ENCODE data around the gene IRF3. TPM values are rescaled to one million over a fixed set of nuclear protein-coding genes. Genes with fewer than 3 reads are reported as not detected.
"Not testable (repeated sequence)": the region's sequence is repeated elsewhere in the genome, so short reads cannot be mapped to it uniquely, and the experiment has no call there.

IRF3 gene
- total RNA-seq, 2 donors from 2014 or later, result 40.6 to 50.9 TPM

DNA sequence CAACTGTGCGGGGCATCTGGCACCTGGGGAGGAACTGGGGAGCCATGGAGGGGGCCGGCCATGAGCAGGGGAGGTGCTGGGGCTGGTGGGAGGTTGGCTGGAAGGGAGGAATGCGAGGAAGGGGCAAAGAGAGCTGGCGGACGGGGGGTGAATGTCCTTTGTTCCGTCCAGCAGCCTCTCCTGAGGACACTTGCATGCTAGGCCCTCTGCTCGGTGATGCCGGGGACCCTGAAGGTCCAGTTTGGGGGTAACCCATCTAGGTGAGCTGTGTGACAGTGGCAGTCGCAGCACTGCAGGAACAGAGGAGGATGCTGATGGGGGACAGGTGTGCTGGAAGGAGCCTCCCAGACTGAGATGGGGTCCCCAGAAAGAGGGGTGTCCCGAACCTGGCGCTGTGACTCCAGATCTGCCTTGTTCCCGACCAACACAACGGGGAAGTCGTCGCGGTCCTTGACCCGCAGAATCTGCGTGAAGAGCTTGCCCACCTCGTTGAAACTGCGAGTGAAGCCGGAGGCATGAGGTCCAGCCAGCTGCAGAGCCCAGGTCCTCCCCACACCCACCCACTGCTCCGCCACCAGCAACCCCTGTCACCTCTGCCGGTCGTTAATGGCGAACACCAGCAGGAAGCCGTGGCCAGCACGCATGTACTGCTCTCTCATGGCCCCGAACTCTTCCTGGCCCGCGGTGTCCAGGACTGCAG is 29.3 kb downstream of the IRF3 start:
- no peak for DNase-seq (ENCODE audit: low spot score)
- intact Hi-C loops (cut with DNase I), result loop anchor here (5.0 kb wide), 1 partner anchor 44 kb away; the partner anchor contains the start of gene PRR12 (in 2 of the 2)

DNA sequence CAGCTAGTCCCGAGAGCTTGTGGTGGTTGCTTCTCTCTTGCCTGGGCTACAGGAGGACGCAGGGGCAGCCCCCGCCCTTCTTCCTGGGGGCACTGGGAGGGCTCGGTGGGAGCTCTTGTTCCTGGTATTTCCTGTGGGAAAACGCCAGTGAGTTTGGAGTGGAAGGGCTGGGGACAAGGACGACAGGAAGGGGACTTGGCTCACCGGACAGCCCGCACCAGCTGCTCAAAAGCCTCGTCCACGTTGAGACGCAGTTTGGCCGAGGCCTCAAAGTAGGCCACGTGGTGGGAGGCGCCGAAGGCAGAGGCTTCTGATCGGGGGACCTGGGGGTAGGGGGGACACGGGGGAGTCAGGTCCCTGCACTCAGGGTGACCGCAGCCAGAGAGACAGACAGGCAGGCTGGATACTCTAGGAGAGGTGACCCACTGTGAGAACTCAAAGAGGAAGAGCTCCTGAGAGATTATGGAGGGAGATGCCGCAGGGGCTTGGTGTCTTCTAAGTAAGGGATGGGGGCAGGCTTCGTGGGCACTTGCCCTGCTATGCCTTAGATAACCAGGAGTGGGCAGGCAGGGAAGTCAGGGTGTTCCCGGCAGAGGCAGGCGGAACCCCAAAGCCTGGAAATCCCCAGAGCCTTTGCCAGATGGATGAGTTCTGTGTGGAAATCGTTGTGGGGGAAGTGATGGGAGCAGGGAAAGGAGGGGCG is 30.0 kb downstream of the IRF3 start:
- intact Hi-C loops (cut with DNase I), result loop anchor here (5.0 kb wide), 1 partner anchor 43 kb away; the partner anchor contains the start of gene PRR12 (in 2 of the 2)
- no peak for DNase-seq (ENCODE audit: low spot score)

DNA sequence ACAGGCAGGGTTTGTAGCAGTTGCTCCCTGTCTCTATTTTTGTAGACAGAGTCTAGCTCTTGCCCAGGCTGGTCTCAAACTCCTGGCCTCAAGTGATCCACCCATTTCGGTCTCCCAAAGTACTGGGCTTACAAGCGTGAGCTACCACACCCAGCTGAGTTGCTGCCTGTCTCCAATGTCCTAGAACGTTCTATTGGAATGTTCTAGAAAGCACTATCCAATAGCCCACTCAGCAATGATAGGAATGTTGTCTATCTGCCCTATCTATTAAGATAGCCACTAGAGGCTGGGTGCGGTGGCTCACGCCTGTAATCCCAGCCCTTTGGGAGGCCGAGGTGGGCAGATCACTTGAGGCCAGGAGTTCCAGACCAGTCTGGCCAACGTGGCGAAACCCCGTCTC is 32.4 kb downstream of the IRF3 start:
- intact Hi-C loops (cut with DNase I); DNase-seq (ENCODE audit: low spot score): not testable (repeated sequence)

DNA sequence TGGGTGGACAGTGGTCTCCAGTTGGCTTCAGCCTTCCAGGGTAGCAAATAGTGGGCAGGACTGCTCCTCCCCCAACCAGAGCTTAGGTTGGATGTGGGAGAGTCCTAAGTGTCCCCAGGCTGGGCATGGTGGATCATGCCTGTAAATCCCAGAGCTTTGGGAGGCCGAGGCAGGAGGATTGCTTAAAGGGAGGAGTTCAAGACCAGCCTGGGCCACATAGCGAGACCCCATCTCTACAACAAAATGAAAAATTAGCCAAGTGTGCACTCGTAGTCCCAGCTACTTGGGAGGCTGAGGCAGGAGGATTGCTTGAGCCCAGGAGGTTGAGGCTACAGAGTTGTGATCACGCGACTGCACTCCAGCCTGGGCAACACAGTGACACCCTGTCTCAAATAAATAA is 33.1 kb downstream of the IRF3 start:
- intact Hi-C loops (cut with DNase I), result no loop called here

DNA sequence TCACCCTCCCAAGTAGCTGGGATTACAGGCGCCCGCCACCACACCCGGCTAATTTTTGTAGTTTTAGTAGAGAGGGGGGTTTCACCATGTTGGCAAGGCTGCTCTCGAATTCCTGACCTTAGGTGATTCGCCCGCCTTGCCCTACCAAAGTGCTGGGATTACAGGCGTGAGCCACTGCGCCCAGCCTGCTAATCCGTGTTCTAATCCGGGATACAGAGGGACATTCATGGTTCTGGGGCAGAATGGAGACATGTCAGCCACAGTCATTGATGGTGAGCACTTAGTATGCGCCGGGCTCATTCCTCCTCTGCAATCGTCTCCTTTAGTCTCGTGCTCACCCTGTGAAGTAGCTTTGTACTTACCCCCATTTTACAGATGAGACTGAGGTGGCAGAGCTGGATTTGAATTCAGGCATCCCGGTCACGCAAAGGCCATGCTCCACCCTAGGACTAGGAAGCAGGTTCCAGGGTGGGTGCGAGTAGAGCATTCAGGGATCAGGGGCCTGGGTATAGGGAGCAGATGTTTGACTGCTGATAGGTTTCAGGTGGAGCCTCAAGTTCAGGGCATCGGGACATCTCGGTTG is 34.0 kb downstream of the IRF3 start:
- DNase-seq (ENCODE audit: low spot score), result no peak
- intact Hi-C loops (cut with DNase I), result no loop called here

More for the DNA sequence above, 33.1 kb downstream of the IRF3 start:
- DNase-seq (ENCODE audit: low spot score), result no peak

DNA sequence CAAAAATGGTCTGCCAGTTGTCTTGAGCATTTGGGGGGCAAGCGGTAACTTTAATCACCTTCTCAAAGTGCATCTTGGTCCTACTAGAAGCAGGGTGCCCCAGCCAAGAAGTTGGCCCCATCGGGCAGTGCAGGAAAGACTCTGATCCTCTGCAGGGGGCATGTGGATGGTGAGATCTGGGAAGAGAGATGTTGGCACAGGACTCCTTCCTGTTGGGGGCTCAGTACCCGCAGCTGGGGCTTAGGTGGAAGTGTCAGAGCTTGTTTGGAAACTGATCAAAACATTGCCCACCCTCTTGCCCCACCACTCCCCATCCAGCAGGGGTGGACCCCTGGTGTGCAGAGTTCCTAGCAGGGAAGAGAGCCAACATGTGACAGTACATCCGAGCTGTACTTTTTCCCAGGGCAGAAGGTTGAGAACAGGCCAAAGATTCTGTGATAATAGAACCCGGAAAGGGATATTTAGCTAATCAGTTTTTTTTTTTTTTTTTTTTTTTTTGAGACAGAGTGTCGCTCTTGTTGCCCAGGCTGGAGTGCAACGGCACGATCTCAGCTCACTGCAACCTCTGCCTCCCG is 34.6 kb downstream of the IRF3 start:
- intact Hi-C loops (cut with DNase I), result no loop called here
- DNase-seq (ENCODE audit: low spot score), result no peak

DNA sequence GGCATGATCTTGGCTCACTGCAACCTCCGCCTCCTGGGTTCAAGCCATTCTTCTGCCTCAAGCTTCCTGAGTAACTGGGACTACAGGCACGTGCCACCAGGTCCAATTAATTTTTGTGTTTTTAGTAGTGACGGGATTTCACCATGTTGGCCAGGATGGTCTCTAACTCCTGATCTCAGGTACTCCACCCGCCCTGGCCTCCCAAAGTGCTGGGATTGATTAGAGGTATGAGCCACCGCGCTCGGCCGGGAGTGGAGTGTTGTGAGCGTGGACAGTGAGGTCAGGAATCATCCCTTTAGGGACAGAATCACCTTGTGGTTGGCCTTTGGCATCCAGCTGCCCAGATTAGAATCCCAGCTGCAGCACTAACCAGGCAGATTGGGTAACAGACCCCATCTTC is 36.0 kb downstream of the IRF3 start:
- DNase-seq (ENCODE audit: low spot score), result no peak
- intact Hi-C loops (cut with DNase I), result no loop called here

DNA sequence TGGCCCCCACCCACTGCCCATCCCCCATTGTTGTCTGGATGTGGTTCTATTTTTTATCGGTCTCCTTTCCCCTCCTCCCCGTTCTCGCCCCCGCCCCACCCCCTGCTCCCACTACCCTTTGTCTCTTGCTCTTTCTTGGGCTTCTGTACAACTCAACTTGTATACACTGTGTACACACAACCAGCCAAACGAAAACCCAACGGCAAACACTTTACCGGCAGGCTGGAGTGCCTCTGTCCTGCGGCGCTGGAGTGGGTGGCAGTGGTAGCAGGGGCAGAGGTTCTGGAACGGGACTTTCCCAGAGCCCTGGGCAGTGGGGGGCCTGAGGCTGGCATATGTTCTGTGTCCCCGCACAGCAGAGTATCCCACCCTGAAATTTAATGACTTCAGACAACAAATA is 39.4 kb downstream of the IRF3 start:
- intact Hi-C loops (cut with DNase I), result no loop called here
- DNase-seq (ENCODE audit: low spot score), result no peak

DNA sequence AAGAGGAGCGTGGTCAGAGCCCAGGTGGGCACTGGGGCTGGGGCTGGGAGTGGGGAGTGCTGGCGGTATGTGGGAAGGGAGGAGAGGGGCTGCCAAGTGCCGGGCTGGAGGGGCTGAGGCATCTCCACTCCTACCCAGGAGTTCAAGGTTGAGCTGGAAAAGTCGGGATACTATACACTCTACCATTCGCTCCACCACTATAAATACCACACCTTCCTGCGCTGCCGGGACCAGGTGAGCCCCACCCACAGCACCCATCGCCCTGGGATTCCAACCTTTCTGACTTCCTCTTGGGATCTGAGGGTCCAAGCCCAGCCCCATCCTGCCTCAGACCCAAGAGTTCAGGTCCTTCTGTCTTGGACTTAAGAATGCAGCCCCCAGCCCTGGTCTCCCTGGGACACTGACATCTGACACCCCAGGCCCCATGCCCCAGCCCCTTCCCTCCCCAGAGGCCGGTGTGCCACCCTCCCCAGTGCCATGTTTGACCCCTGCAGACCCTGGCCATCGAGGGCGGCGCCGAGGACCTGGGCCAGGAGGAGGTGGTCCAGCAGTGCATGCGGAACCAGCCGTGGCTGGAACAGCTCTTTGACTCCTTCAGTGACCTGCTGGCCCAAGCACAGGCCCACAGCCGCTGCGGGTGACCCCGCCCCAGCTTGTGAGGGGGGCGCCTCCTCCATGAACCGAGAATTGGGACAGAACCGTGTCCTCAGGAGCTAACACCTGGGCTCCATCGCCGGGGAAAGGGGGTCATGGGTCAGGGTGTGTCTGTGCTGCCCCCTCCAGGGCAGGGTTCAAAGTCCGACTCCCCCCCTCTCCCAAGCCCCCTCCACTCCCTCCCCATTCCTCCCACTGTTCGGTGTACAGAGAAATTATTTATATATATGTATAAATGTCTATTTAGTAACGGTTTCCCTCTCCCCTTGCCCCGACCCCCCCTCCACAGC is 40.4 kb downstream of the IRF3 start:
- DNase-seq (ENCODE audit: low spot score), result no peak
- intact Hi-C loops (cut with DNase I), result loop anchor here in 1 of 2 donors (1.0 kb wide), 1 partner anchor 42 kb away; no protein-coding TSS in a partner anchor

DNA sequence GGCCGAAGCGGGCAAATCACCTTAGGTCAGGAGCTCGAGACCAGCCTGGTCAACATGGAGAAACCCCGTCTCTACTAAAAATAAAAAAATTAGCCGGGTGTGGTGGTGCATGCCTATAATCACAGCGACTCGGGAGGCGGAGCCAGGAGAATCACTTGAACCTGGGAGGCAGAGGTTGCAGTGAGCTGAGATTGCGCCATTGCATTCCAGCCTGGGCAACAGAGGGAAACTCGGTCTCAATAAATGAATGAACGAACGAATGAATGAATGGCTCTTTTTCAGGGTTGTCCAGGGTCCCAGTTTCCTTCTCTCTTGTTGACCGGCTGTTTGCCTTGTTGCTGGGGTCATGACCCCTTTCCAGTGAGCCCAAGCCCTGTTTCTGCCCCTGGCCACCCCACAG is 47.8 kb downstream of the IRF3 start:
- DNase-seq (ENCODE audit: low spot score); intact Hi-C loops (cut with DNase I): not testable (repeated sequence)

DNA sequence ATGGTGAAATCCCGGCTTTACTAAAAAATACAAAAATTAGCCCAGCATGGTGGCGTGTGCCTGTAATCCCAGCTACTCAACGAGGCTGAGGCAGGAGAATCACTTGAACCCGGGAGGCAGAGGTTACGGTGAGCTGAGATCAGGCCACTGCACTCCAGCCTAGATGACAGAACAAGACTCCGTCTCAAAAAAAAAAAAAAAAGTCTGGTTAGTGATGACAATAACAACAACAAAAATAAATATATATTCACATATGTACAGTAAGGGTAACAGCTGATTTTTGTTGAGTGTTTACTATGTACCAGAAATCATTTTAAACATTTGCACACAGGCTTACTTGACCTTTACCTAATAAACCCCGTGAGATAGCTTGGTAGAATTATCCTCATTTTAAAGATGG is 48.7 kb downstream of the IRF3 start:
- DNase-seq (ENCODE audit: low spot score), result no peak
- intact Hi-C loops (cut with DNase I), result no loop called here

DNA sequence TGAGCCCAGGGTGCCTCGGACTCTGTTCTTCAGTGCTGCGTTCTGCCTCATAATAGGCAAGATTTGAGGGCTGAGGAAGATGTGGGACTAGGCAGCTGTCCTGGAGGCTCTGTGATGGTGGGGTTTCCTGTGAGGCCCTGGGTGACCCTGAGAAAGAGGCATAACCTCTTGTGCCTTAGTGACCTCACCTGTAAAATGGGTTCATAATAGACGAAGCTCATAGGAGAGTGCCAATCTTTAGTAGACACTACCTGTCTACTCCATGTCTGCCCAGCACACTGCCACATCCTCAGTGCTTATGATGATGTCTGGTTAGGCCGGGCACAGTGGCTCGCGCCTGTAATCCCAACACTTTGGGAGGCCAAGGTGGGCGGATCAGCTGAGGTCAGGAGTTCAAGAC is 49.1 kb downstream of the IRF3 start:
- intact Hi-C loops (cut with DNase I), result no loop called here
- no peak for DNase-seq (ENCODE audit: low spot score)

DNA sequence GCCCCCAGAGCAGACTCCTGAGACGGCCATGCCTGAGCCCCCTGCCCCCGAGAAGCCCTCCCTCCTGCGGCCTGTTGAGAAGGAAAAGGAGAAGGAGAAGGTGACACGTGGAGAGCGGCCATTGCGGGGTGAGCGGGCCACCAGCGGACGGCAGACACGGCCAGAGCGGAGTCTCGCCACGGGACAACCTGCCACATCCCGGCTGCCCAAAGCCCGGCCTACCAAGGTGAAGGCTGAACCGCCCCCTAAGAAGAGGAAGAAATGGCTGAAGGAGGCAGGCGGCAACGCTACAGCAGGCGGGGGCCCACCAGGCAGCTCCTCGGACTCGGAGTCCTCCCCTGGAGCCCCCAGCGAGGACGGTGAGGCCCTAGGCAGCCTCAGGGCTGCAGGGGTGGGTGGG is 49.8 kb downstream of the IRF3 start:
- intact Hi-C loops (cut with DNase I), result no loop called here
- no peak for DNase-seq (ENCODE audit: low spot score)

DNA sequence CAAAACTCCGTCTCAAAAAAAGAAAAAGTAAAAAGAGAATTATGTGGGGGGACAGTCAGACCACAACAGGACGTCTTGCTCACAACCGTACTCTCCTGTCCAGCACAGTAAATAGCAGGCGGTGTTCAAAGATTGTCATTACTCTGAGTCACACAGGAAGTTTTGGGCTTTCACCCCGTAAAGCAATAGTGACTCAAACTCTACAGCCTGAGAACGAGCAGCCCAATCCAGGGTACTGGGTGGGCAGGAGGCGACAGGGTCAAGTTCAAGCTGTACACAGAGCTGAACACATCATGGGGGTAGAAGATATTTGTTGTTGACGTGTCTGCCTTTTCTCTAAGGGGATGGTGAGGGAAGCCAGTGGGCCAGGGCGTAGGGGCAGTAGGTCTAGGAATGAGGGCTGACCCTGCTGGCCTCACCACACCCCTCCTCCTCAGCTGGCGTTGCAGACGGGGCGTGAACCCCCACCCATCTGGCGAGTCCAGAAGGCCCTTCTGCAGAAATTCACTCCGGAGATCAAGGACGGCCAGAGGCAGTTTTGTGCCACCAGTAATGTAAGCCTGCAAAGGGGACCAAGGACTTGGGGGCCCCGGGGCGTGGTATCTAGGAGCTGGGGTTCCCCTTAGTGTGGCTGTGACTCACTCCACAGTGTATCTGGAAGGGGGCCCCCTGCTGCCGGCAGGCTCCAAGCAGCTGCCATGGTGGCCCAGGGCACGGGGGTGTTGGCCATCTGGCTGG is 51.4 kb downstream of the IRF3 start:
- DNase-seq (ENCODE audit: low spot score), result no peak
- intact Hi-C loops (cut with DNase I), result no loop called here

DNA sequence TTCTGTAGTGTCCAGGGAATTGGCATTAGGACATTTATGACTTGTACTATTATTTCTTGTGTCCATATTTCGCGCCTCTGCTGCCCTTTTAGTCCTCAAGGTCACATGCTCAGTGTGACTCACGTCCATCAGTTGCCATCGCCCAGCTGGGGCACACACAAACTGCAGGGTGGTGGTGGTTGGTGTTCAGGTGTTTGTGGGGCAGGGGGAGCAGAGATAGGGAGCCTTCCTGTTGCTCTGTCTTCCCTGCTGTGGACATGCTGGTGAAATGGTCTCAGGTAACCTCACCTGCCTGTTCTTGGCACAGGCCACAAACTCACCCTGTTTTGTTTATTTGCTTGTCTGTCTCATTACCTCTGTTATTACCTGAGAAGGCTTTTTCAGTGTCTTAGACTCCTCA is 52.3 kb downstream of the IRF3 start:
- no peak for DNase-seq (ENCODE audit: low spot score)
- intact Hi-C loops (cut with DNase I), result no loop called here
